Loucy (cell line): ENCODE results near the gene PTPRK.

ENCODE experiments used
- EZH2phosphoT487 ChIP-seq: fragments of 200-600 bp; IDR thresholded peaks from 2 replicates; pipeline ENCODE4 v1.6.1; 2018; ENCODE audit warnings: antibody characterized with exemption, mild to moderate bottlenecking, moderate library complexity, borderline replicate concordance
- TF ChIP-seq, protein P1 (sequence below): fragments of 200-600 bp; sonication (generic); conservative IDR thresholded peaks from 2 replicates; pipeline ENCODE4 v1.5.1; 2014; ENCODE audit warnings: mild to moderate bottlenecking, antibody characterized with exemption, low read length

DNA sequence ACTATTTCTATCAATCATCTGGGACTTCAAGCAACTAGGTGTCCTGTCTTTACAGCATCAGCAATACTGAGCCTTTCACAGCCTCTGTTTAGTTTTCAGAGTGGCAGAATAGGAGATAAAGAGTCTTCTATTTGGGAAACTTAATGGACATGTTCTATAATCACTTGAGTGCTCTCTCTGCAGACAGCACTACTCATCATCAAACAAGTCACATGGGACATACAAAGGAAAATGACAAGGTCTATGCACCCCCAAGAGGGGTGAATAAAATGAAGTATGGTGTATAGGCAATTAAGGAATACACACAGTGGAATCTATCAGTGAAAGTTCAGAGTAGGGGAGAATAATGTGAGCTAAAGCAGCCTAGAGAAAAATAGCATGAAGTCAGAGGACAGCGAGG lies 381.7 kb downstream of the PTPRK start:
- TF ChIP-seq, protein P1, sequence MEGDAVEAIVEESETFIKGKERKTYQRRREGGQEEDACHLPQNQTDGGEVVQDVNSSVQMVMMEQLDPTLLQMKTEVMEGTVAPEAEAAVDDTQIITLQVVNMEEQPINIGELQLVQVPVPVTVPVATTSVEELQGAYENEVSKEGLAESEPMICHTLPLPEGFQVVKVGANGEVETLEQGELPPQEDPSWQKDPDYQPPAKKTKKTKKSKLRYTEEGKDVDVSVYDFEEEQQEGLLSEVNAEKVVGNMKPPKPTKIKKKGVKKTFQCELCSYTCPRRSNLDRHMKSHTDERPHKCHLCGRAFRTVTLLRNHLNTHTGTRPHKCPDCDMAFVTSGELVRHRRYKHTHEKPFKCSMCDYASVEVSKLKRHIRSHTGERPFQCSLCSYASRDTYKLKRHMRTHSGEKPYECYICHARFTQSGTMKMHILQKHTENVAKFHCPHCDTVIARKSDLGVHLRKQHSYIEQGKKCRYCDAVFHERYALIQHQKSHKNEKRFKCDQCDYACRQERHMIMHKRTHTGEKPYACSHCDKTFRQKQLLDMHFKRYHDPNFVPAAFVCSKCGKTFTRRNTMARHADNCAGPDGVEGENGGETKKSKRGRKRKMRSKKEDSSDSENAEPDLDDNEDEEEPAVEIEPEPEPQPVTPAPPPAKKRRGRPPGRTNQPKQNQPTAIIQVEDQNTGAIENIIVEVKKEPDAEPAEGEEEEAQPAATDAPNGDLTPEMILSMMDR = no peak
- no peak for TF ChIP-seq EZH2phosphoT487
